Vagina (tissue), 2 donors: ENCODE data around the gene RNF128. TPM values are rescaled to one million over a fixed set of nuclear protein-coding genes. Genes with fewer than 3 reads are reported as not detected.

Experiments
- DNase-seq, 2 donors: peaks; one replicate each; pipeline ENCODE4 v3.0.0-alpha.2; 2017; ENCODE audit errors: extremely low spot score in 2 of 2
- H3K27ac ChIP-seq: fragments of 200-600 bp; sonication (generic); one replicate; pipeline ENCODE4 v1.5.1; 2019
- H3K27me3 ChIP-seq: fragments of 200-600 bp; sonication (generic); one replicate; pipeline ENCODE4 v1.5.1; 2019
- H3K36me3 ChIP-seq, 2 donors: fragments of 200-600 bp; sonication (generic); one replicate each; pipeline ENCODE4 v1.5.1; 2017 to 2019
- H3K4me1 ChIP-seq: fragments of 200-600 bp; sonication (generic); one replicate; pipeline ENCODE4 v1.5.1; 2019
- H3K4me3 ChIP-seq, 2 donors: fragments of 200-600 bp; sonication (generic); 1 replicate in 1 of 2; 2 replicates in 1 of 2; pipeline ENCODE4 v1.5.1; 2016 to 2019
- H3K9me3 ChIP-seq: fragments of 200-600 bp; sonication (generic); one replicate; pipeline ENCODE4 v1.5.1; 2019
- POLR2A ChIP-seq, 2 donors: fragments of 450-650 bp; IDR thresholded peaks; one replicate each; pipeline ENCODE4 v1.6.1; 2017; ENCODE audit warnings: antibody characterized with exemption in 2 of 2, mild to moderate bottlenecking in 2 of 2, moderate library complexity in 2 of 2
- POLR2AphosphoS5 ChIP-seq, 2 donors: sonication (generic); formaldehyde crosslinking; IDR thresholded peaks; one replicate each; pipeline ENCODE4 v1.9.0; 2017; ENCODE audit warnings: antibody characterized with exemption in 2 of 2, mild to moderate bottlenecking in 2 of 2, low read depth in 1 of 2; ENCODE audit not compliant: insufficient read depth in 1 of 2
- intact Hi-C: fragments of 100-400 bp; cut with DNase I; formaldehyde crosslinking; loops from one replicate; pipeline ENCODE4 v1.15.1; 2023
- total RNA-seq: library from RNA; depleted of rRNA; stranded (reverse); fragments of >200 nt; gene quantifications from one replicate; pipeline ENCODE4 v1.2.3, GENCODE V29; 2016
- TF ChIP-seq, protein P1 (sequence below), 3 experiments: fragments of 450-650 bp in 2 of 3; fragments of 200-600 bp in 1 of 3; sonication (generic) in 1 of 3; IDR thresholded peaks; one replicate each; pipeline ENCODE4 v1.5.1; 2017 to 2019; ENCODE audit warnings: antibody characterized with exemption in 3 of 3, mild to moderate bottlenecking in 2 of 3, moderate library complexity in 2 of 3

Gene RNF128
- total RNA-seq, 1 donor from 2014 or later = 5.6 TPM

DNA sequence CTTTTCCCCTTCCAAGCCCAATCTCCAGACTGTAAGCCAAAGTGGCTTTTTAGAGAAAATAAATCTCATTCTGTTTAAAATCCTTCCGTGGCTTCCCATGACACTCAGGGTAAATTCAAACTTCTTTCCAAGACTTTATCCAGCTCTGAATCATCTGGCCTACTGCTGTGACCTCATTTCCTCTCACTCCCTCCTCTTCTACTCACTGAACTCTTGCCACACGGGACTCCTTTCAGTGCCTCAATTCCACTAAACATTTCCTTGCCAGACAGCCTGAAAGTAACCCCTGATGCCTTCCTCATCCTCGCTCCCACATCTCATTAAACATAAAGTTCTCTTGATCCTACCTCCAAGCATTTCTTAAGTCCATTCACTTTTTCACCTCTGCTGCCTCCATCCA, 27.8 kb upstream of the RNF128 start:
- Histone ChIP-seq H3K4me3 (no peak overlapping the region), H3K9me3 (no peaks in the 10 kb centered on the region), H3K4me1 (no peaks in the 10 kb centered on the region), H3K27me3 (no peaks in the 10 kb centered on the region), H3K36me3 (no peaks in the 10 kb centered on the region), H3K27ac (no peak overlapping the region)
- intact Hi-C loops = no loop called here
- DNase-seq = no peak
- no peak for TF ChIP-seq POLR2A (IDR thresholded peaks at IDR 0.05)
- no peak for TF ChIP-seq POLR2AphosphoS5 (IDR thresholded peaks at IDR 0.05; ENCODE audit: insufficient read depth in 1 of 2, low read depth in 1 of 2)
- TF ChIP-seq, protein P1, sequence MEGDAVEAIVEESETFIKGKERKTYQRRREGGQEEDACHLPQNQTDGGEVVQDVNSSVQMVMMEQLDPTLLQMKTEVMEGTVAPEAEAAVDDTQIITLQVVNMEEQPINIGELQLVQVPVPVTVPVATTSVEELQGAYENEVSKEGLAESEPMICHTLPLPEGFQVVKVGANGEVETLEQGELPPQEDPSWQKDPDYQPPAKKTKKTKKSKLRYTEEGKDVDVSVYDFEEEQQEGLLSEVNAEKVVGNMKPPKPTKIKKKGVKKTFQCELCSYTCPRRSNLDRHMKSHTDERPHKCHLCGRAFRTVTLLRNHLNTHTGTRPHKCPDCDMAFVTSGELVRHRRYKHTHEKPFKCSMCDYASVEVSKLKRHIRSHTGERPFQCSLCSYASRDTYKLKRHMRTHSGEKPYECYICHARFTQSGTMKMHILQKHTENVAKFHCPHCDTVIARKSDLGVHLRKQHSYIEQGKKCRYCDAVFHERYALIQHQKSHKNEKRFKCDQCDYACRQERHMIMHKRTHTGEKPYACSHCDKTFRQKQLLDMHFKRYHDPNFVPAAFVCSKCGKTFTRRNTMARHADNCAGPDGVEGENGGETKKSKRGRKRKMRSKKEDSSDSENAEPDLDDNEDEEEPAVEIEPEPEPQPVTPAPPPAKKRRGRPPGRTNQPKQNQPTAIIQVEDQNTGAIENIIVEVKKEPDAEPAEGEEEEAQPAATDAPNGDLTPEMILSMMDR (IDR thresholded peaks at IDR 0.05) = no peak

DNA sequence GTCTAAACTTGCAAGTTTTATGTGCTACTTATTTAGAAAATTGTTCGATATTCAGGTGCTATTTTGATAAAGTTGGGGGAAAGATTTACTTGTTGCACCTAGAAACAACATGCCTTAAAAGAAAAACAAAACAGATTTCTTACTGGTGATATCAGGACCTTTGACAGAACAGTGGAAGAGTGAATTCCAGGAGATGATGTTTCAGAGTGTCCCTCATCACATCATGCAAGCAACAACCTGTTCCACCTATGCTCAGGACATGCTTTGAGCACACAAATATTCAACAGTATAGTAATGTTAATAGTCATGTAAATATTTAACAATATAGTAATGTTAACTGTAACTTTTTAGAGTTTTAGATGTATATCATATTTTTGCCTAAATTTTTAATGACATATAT, 23.9 kb upstream of the RNF128 start:
- H3K4me1 ChIP-seq = no peaks in the 10 kb centered on the region
- no peaks in the 10 kb centered on the region for H3K9me3 ChIP-seq
- H3K27me3 ChIP-seq = no peaks in the 10 kb centered on the region
- no peaks in the 10 kb centered on the region for H3K36me3 ChIP-seq
- no peak for DNase-seq
- no peak overlapping the region for H3K4me3 ChIP-seq
- intact Hi-C loops = no loop called here
- H3K27ac ChIP-seq = no peak overlapping the region
- TF ChIP-seq POLR2AphosphoS5 (IDR thresholded peaks at IDR 0.05; ENCODE audit: insufficient read depth in 1 of 2, low read depth in 1 of 2) (no peak), POLR2A (IDR thresholded peaks at IDR 0.05) (no peak)
- TF ChIP-seq, protein P1 (IDR thresholded peaks at IDR 0.05) = no peak

DNA sequence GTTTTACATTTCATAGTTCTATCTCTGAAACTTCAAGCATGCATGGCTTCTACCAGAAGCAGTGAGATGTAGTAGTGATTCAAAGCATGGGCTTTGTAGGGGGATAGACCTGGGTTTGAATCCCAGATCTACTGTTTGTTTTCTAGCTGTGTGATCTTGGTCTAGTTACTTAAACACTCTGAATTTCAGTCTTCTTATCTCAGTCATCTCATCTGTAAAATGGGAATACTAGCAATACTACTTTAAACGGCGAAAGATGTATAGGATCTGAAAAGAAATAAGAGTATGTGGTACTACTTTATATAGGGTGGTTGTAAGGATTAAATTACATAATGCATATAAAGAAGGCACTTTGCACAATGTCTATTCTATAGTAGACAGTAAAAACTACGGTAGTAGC, 20.0 kb upstream of the RNF128 start:
- TF ChIP-seq POLR2A (IDR thresholded peaks at IDR 0.05) (no peak), POLR2AphosphoS5 (IDR thresholded peaks at IDR 0.05; ENCODE audit: insufficient read depth in 1 of 2, low read depth in 1 of 2) (no peak)
- TF ChIP-seq, protein P1 (IDR thresholded peaks at IDR 0.05) = no peak
- H3K36me3 ChIP-seq = no peaks in the 10 kb centered on the region
- no peak overlapping the region for H3K27ac ChIP-seq
- no peak overlapping the region for H3K4me3 ChIP-seq
- no peaks in the 10 kb centered on the region for H3K9me3 ChIP-seq
- H3K4me1 ChIP-seq = no peaks in the 10 kb centered on the region
- no peaks in the 10 kb centered on the region for H3K27me3 ChIP-seq
- no peak for DNase-seq
- intact Hi-C loops = no loop called here

DNA sequence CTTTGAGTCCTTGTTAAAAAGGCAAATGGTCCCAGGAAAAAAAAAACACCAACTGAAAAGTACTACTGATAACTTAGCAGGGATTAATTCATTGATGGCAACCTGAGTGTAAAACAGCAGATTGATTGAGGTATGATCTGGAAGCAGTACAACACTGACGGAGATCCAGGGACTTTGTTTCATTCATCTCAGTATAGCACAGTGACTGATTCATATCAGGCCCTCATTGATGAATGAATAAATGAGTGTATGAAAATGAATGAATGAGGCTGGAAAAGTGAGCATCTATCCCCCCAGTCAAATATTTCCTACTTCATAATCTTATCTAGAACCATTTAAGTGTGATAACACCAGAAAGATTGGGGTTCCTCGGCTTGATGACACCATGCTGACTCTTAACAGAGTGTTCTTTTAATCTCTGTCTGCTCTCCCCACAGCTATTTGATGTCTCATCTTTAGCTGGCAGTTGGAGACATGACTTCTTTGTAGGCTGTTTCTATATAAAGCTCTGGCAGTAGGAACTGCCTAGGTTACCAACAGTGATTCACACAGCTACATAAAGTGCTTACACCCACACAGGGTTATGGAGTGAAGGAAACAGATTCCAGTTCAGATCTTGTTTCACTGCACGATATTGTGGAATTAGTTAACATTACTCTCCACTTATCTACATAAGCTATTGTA, 18.6 kb upstream of the RNF128 start:
- TF ChIP-seq, protein P1 (IDR thresholded peaks at IDR 0.05) = no peak
- TF ChIP-seq POLR2A (IDR thresholded peaks at IDR 0.05) = no peak
- peak in 1 of 2 donors; percentile 39 for TF ChIP-seq POLR2AphosphoS5 (IDR thresholded peaks at IDR 0.05; ENCODE audit: insufficient read depth in 1 of 2, low read depth in 1 of 2)

DNA sequence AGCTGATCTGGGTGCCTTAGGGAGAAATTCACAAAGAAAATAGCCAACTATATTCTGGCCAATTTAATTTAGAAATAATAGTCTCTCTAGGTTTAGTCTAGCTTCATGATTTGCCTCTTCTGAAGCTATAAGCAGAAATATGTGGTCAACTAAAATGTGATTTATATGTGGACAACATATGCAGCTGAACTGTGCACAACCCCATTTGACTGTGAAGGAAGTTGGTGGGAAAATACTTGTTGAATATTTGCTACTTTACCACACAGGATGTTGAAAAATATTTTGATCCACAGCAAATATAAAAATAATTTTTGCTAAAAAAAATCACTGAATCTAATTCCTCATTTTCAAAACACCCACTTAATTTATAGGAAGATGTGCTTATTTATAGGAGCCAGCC, 15.7 kb upstream of the RNF128 start:
- no peaks in the 10 kb centered on the region for H3K9me3 ChIP-seq

More for the DNA sequence above, 18.6 kb upstream of the RNF128 start:
- no peaks in the 10 kb centered on the region for H3K36me3 ChIP-seq
- H3K9me3 ChIP-seq = no peaks in the 10 kb centered on the region
- intact Hi-C loops = no loop called here
- H3K4me3 ChIP-seq = no peak overlapping the region
- H3K4me1 ChIP-seq = no peaks in the 10 kb centered on the region
- no peak overlapping the region for H3K27ac ChIP-seq
- DNase-seq = no peak
- no peaks in the 10 kb centered on the region for H3K27me3 ChIP-seq

More for the DNA sequence above, 15.7 kb upstream of the RNF128 start:
- DNase-seq = no peak
- Histone ChIP-seq H3K4me1 (no peaks in the 10 kb centered on the region), H3K27me3 (no peaks in the 10 kb centered on the region), H3K4me3 (no peak overlapping the region), H3K27ac (no peak overlapping the region), H3K36me3 (no peaks in the 10 kb centered on the region)
- TF ChIP-seq POLR2A (IDR thresholded peaks at IDR 0.05) = no peak
- TF ChIP-seq POLR2AphosphoS5 (IDR thresholded peaks at IDR 0.05; ENCODE audit: insufficient read depth in 1 of 2, low read depth in 1 of 2) = no peak
- TF ChIP-seq, protein P1 (IDR thresholded peaks at IDR 0.05) = no peak
- intact Hi-C loops = no loop called here
